GM18519 (cell line): ENCODE data around the gene CRTC1.
"Not testable (repeated sequence)": the region's sequence is repeated elsewhere in the genome, so short reads cannot be mapped to it uniquely, and the experiment has no call there.

Experiments used
- ATAC-seq: cut with Tn5 transposase; IDR thresholded peaks from one replicate; pipeline ENCODE4 v1.9.1; 2021; ENCODE audit warnings: mild to moderate bottlenecking, moderate library complexity; ENCODE audit not compliant: unreplicated experiment, low FRiP score

The CRTC1 gene

DNA sequence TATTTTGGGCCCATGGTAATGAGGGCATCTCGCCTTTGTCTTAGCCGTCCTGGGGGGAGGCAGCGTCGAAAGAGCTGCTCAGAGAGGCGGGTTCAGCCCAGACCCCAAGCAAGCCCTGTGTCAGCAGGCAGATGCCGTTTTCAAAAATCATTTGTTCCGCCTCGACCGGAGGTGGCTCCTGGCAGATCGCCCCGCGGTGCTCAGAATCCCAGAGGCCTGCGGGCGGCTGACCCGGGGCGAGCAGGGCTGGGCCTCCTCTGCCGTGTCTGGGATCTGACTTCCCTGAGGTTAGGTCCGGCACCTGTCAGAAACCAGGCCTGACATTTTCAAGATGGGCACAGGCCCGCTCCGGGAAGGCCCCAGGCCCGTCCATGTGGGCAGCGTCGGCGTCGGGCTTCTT is 36.1 kb downstream of the CRTC1 start:
- ATAC-seq: no peak

- ATAC-seq: no peak
Measured at GRCh38 chr19:18723871-18724377, 40.4 kb downstream of the CRTC1 start.

DNA sequence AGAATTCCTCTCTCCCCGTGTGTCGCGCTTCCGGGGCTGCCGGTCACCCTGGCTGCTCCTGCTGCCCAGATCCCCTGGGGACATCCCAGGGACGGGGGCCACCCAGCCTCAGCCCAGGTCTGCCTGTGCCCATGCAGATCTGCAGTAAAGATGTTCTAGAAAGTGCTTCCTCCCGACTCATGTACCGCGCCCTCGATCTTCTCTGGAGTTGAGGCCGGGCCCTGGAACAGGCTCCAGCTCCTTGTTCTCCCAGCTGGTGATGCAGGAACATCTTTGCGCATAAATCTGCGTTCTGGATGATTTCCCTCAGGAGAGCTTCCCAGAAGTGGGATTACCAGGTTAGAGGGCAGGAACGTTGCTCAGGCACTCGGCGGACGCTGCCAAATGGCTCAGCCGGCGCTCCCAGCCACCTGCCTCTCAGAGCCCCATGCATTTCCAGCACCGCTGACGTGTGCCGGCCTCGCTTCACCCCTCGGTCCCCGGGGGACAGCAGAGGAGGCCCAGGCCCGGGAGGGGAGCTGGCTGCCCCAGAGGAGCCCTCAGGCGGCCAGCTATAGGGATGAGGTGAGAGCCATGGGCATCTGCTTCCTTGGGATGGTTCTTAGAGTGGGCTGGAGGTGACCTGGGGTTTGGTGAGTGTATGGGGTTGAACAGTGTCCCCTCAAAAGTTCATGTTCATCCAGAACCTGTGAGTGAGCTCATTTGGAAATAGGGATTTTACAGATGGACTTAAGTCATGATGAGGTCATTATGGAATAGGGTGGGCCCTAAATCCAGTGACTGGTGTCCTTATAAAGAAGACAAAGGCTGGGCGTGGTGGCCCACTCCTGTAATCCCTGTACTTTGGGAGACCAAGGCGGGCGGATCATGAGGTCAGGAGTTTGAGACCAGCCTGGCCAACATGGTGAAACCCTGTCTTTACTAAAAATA is 42.6 kb downstream of the CRTC1 start:
- no peak for ATAC-seq

GRCh38 chr19:18726846-18727245 is 43.4 kb downstream of the CRTC1 start:
- ATAC-seq: no peak

DNA sequence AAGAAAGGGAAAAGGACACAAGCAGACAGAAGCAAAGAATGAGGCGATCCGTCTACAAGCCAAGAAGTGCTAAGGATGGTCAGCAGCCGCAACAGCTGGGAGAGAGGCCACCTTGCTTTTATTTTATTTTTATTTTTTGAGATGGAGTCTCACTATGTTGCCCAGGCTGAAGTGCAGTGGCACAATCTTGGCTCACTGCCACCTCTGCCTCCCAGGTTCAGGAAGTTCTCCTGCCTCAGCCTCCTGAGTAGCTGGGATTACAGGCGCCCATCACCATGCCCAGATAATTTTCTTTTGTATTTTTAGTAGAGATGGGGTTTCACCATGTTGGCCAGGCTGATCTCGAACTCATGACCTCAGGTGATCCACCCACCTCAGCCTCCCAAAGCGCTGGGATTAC is 44.1 kb downstream of the CRTC1 start:
- ATAC-seq: not testable (repeated sequence)

GRCh38 chr19:18729933-18730530 is 46.6 kb downstream of the CRTC1 start:
- no peak for ATAC-seq

DNA sequence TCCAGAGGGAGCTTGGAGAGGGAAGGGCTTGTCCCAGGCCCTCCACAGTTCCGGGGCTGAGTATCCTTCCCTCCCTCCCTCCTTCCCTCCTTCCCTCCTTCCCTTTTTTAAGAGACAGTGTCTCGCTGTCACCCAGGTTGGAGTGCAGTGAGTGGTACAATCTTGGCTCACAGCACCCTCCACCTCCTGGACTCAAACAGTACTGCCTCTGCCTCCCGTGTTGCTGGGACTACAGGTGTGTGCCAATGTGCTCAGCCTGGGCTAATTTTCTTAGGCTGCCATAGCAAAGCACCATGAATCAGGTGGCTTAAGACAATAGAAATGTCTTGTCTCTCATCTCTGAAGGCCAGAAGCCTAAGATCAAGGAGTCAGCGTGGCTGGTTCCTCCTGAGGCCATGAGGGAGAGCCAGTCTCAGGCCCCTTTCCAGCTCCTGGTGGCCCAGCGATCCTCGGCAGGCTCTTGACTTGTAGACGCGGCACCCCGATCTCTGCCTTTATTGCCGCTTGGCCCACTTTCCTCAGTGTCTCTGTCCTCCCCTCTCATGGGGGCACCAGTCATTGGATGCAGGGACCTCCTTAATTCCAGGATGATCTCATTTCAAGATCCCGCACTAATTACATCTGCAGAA is 47.5 kb downstream of the CRTC1 start:
- no peak for ATAC-seq

DNA sequence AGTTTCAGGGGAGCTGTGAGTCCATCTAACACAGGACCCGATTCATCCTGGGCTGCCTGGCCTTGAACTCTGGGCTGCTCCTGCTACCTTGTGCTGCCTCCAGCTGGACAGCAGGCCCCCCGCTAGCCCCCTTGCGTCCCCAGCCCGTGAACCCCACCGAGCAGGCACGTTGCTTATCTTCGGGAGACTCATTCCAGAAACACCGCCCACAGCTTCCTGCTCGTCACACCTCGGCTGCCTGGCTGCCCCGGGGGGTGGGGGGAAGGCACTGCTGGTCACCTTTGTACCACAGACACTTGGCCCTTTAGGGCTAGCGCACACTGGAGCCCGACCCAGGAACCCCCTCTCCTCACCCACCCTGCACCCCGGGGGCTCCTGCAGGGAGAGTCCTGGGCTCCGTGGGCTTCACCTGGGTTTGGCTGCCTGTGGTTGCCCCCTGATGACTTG is 48.1 kb downstream of the CRTC1 start:
- no peak for ATAC-seq

DNA sequence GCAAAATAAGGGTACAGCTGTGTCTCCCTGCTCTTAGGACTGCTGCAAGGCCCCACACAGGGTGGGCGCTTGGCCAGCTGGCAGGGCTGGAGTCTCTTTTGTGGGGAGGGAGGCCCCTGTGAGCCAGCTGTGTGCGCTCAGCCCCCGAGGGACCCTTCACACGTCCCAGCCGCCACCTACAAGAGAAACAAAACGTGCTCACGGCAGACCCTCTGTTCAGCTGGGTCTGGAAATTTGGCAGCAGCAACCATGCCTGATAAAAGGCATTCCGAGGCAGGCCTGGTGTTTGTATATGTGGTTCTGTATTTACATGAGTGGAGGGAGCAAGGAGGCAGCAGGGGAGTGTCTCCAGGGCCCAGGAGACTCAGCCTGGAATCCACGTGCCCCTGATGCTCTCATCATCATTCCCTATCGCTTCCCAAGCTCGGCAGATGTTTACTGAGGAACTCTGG is 49.7 kb downstream of the CRTC1 start:
- ATAC-seq: no peak

DNA sequence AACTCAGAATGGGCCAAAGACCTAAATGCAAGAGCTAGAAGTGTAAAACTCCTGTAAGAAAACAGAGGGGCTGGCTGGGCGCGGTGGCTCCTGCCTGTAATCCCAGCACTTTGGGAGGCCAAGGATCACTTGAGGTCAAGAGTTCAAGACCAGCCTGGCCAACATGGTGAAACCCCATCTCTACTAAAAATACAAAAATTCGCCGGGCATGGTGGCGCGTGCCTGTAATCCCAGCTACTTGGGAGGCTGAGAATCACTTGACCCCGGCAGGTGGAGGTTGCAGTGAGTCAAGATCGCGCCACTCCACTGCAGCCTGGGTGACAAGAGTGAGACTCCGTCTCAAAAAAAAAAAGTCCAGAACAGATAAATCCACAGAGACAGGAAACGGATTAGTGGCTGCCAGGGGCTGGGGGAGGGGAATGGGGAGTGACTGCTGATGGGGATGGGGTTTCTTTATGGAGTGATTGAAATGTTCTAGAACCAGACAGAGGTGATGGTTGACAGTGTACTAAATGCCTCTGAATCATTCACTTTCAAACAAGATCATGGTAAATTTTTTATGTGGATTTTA is 50.4 kb downstream of the CRTC1 start:
- ATAC-seq: not testable (repeated sequence)

DNA sequence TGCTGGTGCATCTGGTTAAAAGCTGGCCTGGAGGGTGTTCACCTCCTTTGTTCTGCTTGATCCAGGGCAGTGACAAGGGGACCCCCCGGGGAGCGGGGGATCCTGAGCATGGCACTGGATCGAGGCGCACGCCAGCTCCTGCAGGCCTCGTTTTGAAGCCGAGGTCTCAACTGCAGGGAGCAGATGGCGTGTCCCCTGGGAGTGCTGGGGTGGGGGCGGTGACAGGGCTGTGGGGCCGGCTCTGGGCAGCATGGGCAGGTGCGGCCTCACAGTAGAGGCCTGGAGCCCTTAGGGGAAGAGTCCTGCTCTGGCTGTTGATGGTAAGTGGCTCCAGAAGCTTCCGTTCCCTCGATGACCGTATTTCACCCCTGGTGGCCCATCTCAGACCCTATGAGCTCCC is 51.8 kb downstream of the CRTC1 start:
- ATAC-seq: no peak

GRCh38 chr19:18735752-18736151 is 52.3 kb downstream of the CRTC1 start:
- ATAC-seq: no peak

- no peak for ATAC-seq
Measured at GRCh38 chr19:18736415-18737336, 53.2 kb downstream of the CRTC1 start.

DNA sequence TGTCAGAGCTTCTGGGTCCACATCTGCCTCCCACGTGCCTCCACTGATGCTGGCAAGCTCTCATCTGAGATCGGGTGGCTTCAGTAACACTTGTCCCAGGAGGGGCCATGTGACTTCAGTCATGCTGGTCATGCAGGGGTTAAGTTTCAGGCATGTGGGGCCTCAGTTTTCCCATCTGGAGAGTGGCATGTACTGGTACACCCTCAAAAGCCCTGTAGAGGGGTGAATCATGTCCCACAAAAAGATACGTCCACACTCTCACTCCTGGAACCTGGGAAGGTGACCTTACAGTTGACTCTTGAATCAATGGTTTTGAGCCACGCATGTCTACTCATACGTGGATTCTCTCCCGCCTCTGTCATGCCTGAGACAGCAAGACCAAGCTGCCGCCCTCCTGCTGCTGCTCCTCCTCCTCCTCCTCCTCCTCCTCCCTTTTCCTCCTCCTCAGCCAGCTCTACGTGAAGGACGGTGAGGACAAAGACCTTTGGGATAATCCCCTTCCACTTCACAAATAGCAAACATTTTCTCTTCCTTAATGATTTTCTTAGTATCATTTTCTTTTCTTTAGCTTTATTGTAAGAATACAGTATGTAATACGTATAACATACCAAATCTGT is 54.0 kb downstream of the CRTC1 start:
- ATAC-seq: no peak

- no peak for ATAC-seq
Measured at GRCh38 chr19:18737954-18738351, 54.5 kb downstream of the CRTC1 start.

DNA sequence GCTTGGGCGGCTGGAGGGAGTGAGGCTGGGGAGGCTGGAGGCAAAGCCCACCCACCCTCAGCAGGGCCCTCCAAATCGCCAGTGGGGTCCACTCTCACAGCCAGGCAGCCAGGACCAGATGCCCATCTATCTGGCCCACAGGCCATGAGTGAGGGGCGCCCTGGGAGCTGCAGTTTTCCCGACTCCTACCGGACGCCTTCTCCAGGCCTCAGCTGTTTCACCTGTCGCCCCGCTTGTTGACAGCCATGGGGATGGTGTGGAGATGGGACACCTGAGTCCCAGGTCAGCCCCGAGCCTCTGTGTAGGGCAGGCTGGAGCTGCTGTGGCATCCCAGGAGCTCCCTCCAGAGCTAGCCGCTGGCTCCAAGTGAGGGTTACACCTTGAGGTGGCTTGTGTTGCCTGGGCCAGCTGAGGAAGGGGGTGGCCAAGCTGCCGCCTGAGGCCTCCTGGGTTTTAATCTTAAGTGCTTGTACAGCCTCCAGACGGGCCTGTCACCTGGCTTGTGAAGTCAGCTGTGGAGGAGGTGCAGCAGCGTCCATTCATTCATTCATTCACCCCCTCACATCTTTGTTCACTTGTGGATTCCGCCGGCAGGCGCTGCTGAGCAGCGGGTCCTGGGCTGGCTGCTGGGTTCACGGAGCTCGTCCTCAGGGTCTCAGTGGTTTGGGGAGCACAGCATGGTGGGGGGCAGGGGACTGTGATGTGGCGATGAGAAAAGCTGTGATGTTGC is 55.6 kb downstream of the CRTC1 start:
- ATAC-seq: no peak

- ATAC-seq: no peak
Measured at GRCh38 chr19:18741124-18742121, 57.9 kb downstream of the CRTC1 start.
